ENCODE data around the gene ARMH4.
"Not testable (repeated sequence)": the region's sequence is repeated elsewhere in the genome, so short reads cannot be mapped to it uniquely, and the experiment has no call there.

The ARMH4 gene

DNA sequence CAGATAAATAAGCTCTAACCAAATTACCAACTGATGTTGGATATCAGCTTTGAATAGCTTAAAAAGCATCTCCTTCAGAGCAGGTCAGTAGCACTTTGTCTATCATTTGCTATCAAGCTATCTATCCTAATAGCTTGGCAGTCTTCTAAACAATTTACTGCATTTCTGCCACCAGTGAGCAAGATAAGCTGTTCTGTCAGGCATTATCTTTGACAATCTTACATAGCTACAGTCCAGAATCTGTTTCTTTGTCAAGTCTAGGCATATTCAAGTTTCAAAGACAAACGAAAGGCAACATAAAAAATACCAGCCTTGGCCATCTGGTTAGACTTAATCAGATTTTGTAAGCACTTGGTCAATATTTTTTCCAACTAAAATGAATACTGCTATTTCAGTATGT lies 5.6 kb downstream of the ARMH4 start:
- no peak for DNase-seq (ENCODE audit: low read depth in 2 of 2)

DNA sequence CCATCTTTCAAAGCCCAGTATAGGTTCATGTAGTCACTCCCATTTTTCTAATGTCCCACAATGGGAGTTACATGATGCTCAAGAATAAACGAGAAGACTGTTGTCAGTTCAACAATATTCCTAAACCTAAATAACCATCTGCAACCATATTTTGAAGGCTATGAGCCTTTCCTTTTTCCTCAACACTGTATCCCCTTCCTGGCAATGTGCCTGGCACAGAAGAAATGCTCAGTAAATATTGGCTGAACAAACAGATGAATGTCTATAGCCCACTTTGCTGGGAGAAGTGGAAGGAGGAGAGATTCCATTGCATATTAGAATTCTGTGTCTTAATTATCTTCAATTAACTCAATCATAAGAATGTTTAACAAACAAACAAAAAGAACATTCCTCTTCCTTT lies 6.1 kb downstream of the ARMH4 start:
- no peak for DNase-seq (ENCODE audit: low read depth in 2 of 2)

DNA sequence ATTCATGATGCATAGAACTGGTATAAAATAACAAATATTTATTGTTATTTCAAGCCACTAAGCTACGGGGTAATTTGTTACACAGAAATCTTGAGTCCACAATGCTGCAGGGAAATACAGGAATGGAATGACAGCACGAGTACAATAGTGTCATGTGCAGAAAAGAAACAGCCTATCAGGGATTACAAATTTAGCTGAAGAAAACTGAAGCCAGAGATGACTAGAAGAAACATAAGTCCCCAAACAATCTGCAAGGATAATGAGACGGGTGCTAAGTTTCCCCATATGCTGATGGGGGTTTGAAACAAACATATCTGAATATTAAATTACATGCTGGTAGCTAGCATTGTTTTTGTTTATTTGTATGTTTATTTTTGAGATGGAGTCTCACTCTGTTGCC lies 8.9 kb downstream of the ARMH4 start:
- DNase-seq (ENCODE audit: low read depth in 2 of 2) = no peak

DNA sequence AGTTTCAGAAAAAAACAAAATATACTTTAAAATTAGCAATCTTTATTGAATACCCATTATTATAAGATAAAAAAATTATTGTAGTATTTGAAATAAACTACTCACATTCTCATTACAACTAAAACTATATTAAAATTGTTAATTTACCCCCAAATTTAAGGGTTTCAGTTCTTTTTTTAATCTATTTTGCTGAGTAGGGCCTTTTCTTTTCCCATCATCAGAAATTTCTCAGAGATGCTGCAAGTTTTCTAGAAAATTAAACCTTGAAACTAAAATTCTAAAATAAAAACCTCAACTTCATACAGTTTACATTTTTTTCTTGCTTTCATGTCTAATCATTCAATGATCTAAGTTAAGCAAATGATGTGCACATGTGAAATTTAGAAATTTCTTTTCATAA lies 10.1 kb downstream of the ARMH4 start:
- DNase-seq (ENCODE audit: low read depth in 2 of 2) = no peak

DNA sequence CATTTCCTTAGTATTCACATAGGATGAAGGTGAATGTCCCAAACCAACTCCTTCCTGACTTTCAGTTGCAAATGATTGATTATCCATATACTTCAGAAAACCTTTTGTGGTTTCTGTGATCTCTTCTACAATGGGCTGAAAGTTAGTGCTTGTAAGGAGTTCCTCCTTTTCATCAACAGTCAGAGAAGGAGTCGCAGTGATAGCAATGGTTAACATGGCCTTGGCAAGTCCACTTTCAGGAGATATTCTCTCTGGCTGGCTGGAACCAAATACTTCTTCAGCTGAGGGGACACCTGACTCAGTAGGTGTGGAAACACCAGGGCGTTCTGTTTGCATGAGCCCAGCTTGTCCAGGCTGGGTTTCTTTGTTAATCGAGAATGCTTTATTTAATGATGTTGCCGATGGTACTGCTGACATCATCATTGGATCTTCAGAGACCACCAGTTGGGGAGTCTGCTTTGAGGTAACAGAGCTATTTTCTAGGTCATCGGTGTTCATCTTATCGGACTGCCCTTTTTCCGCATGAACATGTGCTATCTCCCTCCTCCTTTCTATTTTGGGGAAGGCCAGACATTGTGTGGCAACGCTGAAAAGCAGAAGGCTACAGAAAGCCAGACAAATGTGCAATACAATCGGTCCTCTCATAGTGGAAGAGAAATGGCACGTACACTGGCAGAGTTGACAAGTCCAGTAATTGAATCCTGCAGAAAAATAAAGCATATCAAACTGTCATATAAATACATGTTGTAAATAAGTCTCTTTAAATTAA lies 13.1 kb downstream of the ARMH4 start:
- DNase-seq (ENCODE audit: low read depth in 2 of 2) = no peak

DNA sequence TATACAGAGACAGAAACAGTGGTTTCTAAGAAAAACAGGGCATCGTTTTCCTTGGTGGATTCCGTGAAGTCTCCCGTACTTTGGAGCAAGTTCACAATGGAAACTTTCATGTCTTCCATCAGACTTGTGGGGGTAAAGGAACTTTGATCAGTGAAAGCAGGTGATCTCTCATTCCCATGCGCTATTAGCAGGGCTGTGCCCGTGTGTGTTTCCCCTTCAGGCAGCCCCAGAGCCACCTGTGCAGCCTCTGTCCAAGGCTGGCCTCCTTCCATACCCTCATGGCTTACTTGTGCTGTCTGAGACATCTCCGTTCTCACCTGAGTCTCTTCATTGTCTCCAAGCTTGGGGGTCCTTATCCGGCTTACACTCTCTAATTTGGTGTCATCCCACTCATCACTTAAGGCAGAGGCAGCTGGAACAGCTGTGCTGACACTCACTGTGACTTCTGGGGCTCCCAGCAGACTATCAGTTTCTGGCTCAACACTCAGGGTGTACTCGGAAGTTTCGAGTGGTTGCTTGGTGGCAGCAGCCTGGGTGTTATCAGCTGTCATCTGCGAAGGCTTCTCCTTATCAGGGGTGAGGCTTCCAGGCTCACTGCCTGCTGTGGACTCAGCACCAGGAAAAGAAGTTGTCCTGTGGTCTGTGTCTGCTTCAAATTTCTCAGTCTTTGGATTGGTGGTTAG lies 13.8 kb downstream of the ARMH4 start:
- no peak for DNase-seq (ENCODE audit: low read depth in 2 of 2)

DNA sequence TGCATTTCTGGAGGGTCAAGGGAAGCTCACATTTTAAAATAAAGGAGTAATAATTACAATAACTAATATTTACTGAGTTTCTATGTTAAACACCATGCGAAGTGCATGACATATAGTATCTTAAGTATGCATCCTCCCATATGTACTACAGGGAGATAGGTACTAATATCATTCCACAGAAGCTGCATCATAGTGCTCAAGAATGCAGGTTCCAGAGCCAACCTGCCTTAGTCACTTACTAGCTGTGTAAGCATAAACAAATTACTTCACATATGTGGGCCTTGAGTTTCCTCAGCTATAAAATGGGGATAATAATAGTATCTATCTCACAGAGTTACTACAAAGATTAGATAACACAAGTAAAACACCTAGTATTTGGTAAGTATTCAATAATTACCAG lies 18.3 kb downstream of the ARMH4 start:
- DNase-seq (ENCODE audit: low read depth in 2 of 2) = no peak

DNA sequence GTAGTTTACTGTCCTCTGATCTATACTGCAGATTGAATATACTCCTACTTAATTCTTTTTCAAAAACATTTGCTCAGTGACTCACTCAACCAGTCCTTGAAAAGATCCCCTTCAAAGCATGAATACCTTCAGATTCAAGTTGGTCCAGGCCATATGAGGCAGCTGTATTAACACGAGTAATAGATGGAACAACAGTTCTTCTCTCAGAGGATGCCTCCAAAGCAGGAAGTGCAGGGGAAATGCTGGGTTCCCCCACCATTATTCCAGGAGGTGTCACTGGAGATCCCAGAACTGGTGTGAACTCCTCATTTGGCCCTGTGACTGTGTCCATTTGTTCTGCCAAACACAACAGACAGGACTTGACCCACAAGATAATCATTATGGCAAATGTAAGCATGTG lies 20.6 kb downstream of the ARMH4 start:
- no peak for DNase-seq (ENCODE audit: low read depth in 2 of 2)

DNA sequence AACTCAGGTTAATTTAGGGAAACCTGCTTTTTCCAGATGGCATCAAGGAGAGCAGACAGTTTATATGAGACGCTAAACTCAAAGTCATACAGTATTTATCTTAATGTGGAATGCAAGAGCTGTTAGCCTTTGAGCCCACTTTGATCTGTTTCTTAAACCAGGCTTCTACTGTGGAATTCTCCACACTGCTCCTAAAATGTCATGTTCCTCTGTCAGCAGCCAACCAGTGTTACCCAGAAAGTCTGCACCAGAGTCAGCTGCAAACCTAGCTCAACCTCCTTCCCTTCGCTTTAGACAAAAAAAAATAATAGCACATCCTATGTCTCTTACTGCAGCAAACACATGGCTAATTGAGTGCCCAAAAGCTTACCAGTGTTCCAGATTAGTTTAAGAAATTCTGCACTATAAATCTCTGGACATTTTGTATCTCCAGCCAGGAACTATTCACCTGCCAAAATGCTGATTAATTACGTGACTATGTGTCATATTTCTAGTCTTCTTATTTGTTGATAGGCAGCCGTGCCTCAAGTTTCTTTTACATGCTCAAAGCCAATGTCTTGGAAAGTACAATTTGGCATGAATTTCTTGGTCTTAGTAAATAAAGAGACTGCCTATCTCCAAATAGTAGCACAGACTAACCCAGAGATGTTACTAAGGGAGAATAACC lies 21.8 kb downstream of the ARMH4 start:
- DNase-seq (ENCODE audit: low read depth in 2 of 2) = no peak

DNA sequence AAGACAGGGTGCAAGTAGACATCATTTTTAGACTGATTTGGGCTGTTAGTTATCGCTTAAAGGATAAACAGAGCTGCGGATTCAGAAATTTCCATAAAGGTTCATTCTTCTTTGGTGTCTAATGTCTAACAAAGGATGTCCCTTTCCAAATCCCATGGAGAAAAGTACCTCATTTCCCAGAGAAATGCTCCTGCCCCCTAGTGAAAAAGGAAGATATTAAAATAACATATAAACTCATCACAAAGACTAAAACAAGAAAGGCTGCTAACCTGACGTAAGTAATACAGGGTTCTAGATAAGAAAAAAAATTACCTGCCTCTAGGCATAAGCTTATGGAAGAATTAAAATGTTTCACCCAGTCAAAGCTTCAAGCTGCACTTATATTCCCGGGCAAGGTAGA lies 22.8 kb downstream of the ARMH4 start:
- no peak for DNase-seq (ENCODE audit: low read depth in 2 of 2)

DNA sequence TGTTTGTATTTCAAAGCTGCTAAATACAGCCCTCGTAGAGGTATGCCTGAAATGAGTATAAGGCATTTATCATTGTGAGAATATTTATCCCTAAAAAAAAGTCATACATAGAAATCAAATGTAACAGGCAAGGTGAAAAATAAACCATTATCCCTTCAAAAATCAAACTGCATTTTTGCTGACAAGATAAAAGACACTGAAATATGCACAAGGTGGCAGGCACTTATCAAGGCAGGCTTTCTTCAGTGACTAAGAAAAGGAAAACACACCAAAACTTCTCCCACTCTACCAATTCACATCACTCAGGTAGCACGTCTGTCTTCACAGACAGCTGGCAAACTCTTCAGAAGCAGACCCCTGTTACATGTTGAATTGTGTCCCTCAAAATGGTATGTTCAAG lies 23.6 kb downstream of the ARMH4 start:
- DNase-seq (ENCODE audit: low read depth in 2 of 2) = no peak

DNA sequence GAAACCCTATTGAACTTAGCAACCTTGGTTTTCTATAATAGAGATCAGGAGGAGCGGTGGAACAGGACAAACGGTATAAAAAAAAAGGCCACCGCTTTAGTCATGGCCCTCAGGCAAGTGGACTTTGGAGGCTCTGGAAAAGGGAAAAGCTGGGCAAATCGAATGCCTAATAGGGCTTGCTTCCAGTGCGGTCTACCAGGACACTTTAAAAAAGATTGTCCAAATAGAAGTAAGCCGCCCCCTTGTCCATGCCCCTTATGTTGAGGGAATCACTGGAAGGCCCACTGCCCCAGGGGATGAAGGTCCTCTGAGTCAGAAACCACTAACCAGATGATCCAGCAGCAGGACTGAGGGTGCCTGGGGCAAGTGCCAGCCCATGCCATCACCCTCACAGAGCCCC lies 29.5 kb downstream of the ARMH4 start:
- not testable (repeated sequence) for DNase-seq (ENCODE audit: low read depth in 2 of 2)

DNA sequence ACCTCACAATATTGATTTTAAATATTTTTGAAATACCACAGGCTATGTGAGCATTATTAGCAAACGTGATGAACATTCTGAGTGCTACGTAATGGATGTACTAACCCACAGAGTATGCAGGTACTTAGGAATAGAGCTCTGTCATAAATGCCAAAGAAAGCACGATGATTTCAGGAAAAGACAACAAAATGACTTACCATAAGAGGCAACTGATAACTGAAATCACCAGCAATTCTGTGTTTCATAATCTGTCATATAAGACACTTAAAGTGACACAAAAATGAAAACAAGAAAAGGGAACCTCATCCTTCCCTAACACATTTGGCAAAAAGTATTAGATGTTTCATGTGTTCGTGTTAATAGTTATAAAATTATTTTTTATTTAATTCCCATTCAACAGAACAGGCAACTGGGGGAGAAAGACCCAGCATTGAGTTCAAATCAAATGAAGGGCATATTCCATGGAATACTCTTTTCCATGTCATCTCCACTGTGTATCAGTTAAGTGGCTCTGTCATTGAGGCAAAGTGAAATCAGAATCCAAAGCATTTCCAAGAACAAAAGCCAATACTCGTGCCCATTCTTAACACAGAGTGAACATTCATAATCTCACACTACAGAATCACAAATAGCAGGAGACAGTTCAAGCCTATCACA lies 30.4 kb downstream of the ARMH4 start:
- no peak for DNase-seq (ENCODE audit: low read depth in 2 of 2)

DNA sequence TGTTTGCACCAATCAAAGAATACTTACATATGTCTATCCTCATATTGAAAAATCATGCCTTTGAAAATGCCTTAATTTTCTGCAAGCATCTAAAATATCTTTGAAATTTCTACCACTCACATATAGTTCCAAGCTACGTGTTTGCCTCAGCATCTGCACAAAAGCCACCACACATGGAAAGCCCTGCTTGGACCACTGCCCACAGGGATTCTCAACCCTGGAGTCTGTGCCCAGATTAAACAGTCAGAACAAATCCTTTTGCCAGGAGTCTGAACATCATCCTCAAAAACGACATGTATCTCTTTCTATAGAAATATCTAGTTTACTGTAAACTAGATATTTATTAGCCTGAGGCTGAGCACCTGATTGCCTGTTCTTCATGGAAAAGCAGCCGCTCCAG lies 32.6 kb downstream of the ARMH4 start:
- no peak for DNase-seq (ENCODE audit: low read depth in 2 of 2)

DNA sequence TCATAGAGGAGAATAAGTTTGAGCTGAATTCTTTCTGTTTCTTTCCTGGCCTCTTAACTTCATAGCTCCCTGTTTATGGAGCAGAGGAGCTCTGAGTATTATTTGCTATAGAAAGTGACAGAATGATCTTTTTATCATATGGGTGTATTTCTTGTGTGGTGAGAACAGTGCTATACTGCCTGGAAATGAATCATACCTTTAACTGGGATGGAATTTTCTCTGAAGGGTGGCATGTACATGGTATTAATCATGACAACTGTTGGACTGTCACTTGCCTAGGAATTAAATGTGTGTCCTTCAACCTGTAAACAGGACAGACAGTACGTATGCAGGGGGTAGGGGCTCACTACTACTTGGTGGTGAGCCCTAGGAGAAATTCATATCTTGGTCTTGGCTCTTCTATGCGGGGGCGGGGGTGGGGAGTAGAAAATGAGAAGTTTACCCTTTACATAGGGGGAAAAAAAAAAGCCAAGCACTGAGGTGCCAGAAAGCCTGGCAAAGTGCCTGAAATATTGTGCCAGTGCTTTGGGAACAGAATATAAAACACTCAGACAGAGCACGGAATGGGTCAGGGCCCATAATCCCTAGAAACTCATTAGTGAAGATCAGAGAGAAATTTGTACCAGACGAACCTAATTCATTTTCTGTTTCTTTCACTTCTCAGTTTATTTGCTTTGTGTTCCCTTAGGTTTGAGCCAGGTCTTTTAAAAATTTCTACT lies 33.8 kb downstream of the ARMH4 start:
- DNase-seq (ENCODE audit: low read depth in 2 of 2) = no peak

DNA sequence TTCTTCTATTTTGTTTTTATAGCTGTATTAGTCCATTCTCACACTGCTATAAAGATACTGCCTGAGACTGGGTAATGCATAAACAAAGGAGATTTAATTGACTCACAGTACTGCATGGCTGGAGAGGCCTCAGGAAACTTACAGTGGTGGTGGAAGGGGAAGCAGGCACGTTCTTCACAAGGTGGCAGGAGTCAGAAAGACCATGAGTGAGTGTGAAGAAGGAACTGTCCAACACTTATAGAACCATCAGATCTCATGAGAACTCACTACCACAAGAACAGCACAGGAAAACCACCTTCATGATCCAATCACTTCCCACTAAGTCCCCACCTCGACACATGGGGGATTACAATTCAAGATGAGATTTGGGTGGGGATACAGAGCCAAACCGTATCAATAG lies 42.3 kb downstream of the ARMH4 start:
- no peak for DNase-seq (ENCODE audit: low read depth in 2 of 2)

DNA sequence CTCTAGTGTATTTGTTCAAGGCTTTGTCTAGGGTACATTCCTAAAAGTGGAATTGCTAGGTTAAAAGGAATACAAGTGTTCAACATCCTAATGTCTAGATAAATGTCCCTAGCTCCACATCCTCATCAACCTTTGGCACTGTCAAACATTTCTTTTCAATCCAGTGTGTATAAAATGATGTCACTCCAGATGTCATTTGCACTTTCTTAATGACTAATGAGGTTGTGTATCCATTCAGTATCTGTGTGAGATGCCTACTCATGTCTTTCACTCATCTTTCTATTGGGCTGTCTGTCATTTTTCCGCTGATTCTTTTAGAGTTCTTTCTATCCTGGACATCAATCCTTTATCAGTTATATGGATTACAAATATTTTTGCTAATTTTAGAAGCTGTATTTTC lies 43.3 kb downstream of the ARMH4 start:
- DNase-seq (ENCODE audit: low read depth in 2 of 2) = no peak

DNA sequence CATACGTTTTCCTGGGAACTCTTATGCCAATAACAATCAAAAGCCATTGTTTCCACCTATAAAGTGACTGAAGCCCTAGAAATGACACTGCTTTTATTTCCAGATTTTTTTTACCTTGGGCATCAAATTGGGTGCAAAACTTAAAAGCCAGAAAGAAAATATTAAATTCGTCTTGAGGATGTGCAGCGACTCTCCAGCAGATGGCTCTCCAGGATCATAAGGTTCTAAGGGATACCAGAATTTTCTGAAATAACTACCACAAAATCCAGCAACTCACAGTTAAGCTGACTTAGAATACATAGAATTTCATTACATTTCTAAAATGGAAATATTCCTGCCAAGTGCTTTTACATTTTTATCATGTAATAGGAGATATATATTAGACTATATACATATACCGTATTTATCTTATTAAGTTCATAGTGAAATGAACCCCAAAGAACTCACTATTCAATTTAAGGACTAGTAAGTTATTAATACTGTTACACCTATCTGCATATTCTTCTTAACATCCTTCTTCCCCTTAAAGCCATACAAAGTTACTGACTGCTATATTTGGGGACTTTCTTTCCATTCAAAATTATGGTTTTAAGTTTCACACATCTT lies 44.0 kb downstream of the ARMH4 start:
- DNase-seq (ENCODE audit: low read depth in 2 of 2) = peak in 1 of 2 donors; percentile 17

DNA sequence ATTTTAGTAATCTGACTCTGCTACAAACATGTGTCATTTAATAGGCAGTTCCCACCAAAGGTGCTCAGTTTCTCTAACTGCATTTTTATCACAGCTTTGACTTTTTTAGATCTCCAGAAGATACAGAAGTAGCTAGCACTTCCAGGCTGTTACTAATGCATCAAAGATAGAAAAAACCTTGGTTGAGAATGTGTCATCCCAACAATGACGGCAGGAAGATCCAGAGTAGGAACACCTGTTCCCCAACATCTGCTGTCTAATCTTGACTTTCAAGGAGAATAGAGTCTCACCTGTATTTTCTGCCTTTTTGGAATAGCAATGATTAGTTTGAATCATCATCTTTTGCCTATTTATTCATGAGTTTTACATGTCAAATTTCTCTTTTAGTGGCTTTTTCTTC lies 45.0 kb downstream of the ARMH4 start:
- DNase-seq (ENCODE audit: low read depth in 2 of 2) = no peak

DNA sequence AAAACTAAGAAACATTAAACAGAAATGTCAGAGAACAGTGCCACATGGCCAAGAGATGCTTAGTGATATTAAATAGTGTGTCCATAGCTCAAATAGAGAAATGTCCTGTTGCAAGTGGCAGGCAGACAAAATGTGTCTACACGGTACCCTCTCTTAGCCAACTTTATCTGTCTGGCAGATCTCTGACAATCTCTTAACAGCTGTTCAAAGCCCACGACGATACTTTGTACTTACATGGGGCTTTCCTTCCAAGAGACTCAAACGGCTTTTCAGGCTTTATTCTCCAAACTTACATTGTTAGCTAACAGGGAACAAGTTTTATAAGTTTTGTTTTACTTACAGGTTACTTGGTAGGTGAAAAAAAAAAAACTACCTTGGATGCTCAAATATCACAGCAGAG lies 45.6 kb downstream of the ARMH4 start:
- DNase-seq (ENCODE audit: low read depth in 2 of 2) = no peak

DNA sequence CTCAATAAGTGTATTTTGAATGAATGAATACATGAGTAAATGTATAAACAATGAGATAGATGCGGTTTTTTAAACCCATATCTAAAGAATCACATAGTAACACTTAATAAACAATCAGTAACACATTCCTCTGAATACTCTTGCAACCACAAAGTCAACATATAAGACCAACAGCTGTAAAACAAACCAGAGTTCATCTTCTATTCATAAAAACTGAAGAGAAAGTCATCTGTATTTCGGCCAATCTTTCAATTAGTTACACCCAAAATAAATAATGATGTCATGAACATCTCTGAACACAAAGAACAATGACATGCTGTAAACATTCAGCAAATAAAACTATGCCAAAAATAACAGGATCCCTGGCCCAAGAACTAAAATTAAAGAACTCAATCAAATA lies 47.2 kb downstream of the ARMH4 start:
- no peak for DNase-seq (ENCODE audit: low read depth in 2 of 2)
